ENCODE results near the gene LBR.
"Not testable (repeated sequence)": the region's sequence is repeated elsewhere in the genome, so short reads cannot be mapped to it uniquely, and the experiment has no call there.

LBR gene

DNA sequence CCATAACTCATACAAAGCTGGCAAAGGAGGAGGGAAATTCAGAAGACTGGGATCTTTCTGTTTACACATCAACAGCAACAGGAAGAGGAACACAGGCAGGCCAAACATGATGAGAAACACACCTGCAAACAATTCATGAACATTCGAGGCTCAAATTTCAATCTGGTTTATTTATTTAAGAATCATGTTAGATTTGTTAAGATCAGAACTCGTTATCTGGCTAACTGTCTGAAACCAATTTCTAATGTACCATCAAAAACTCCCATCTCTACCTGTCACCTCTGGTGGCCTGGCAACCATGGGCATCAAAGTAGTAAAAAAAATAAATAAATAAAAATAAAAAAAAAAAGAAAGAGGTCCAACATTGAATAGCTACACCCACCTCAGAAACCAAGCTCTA lies 9.8 kb downstream of the LBR start:
- DNase-seq: no peak

- DNase-seq: no peak
Observed at GRCh38 chr1:225415967-225416745, 11.7 kb downstream of the LBR start.

DNA sequence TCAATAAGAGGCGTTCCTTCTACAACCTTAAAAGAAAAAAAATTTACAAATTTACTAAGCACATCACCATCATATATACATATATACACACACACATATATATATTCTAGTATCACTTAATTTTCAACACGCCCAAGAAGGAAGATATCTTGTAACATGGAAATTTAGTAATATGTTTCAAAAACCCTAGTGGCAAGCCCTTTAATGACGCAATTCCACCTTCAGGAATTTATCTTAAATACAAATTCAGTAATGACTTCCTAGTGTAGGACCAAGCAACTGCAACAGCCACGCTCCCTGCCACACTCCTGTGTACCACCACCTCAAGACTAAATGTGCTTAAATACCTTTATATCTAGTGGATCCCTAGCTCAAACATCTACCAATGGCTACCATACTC lies 12.5 kb downstream of the LBR start:
- DNase-seq: no peak

- DNase-seq: peak; percentile 14
Observed at GRCh38 chr1:225413708-225414375, 14.0 kb downstream of the LBR start.

- no peak for DNase-seq
Observed at GRCh38 chr1:225412803-225413351, 15.0 kb downstream of the LBR start.

- DNase-seq: no peak
Observed at GRCh38 chr1:225412321-225412720, 15.5 kb downstream of the LBR start.

GRCh38 chr1:225410036-225410435 lies 17.8 kb downstream of the LBR start:
- DNase-seq: no peak

DNA sequence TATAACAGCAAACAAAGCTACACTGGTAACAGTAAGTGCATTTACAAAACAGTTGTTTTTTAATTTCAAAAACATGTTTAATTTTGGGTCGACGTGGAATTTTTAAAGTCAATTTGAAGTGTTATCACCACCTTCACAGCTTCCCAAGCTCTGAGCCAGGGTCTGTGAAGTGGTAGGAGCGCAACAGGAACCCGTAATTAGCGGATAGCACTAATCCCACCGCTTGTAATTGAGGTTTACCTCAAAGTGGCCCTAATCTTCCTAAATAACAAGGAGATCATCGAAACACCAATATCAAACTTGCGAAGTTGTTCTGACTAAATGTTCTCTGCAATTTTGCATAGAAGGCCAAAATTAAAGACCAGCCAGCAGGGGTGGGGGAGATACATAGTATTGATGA lies 18.8 kb downstream of the LBR start:
- no peak for DNase-seq

GRCh38 chr1:225408249-225408648 lies 19.6 kb downstream of the LBR start:
- no peak for DNase-seq

- no peak for DNase-seq
Observed at GRCh38 chr1:225407755-225408154, 20.1 kb downstream of the LBR start.

- no peak for DNase-seq
Observed at GRCh38 chr1:225406976-225407725, 20.7 kb downstream of the LBR start.

DNA sequence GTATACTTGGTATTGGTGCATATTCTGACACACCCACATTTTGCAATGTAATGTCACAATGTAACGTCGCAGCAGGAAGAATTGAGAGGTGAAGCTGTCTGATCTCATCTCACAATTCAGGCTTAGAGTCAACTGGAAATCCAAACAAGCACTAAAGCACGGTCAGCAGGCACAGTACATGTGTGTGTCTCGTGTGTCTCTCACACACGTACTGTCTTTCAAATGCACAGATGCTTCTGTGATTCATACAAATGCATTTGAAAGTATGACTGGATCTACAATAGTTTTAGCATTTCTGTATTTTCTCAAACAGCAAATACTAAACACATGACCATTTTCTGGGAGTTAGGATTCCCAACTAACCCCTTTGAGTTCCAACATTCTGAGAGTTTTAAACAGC lies 26.9 kb downstream of the LBR start:
- DNase-seq: no peak

DNA sequence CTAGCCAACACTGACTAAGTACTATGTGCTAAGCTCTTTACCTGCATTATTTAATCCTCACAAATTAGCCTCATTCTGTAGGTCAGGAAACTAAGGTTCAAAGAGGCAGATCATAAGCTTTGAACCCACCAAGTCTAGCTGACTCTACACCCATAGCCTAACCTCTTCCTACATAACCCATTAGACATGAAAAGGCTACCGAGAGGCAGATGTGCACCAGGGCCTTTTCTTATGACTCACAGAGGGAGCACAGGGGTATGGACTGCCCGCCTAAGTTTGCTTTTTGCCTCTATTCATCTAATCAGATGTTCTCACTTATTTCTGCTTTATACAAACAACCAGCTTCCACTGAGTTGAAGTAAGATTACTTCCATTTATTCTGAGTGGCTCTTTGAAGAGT lies 31.5 kb downstream of the LBR start:
- DNase-seq: no peak

DNA sequence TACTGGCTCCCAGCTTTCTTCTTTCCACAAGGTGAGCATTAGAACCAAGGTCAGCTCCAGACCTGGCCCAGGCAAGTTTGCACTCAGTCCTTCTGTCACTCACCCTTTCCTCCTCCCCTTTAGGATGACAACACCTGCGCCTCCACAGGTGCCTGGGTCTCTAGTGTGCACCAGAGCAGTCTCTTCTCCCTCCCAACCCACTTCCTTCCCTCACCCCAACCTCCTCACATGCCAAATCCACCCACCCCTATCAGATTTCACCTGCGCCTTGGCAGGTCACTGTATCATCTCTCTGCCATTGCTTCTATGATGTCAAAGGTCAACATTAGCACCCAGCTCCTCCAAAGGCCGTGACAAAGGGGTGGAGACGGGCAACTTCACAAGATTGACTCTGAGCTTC lies 38.0 kb downstream of the LBR start:
- no peak for DNase-seq

- DNase-seq: no peak
Observed at GRCh38 chr1:225388372-225388771, 39.5 kb downstream of the LBR start.

DNA sequence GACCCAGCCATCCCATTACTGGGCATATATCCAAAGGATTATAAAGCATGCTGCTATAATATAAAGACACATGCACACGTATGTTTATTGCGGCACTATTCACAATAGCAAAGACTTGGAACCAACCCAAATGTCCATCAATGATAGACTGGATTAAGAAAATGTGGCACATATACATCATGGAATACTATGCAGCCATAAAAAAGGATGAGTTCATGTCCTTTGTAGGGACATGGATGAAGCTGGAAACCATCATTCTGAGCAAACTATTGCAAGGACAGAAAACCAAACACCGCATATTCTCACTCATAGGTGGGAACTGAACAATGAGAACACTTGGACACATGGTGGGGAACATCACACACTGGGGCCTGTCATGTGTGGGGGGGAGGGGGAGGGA lies 41.0 kb downstream of the LBR start:
- not testable (repeated sequence) for DNase-seq

GRCh38 chr1:225380691-225381090 lies 47.1 kb downstream of the LBR start:
- no peak for DNase-seq

DNA sequence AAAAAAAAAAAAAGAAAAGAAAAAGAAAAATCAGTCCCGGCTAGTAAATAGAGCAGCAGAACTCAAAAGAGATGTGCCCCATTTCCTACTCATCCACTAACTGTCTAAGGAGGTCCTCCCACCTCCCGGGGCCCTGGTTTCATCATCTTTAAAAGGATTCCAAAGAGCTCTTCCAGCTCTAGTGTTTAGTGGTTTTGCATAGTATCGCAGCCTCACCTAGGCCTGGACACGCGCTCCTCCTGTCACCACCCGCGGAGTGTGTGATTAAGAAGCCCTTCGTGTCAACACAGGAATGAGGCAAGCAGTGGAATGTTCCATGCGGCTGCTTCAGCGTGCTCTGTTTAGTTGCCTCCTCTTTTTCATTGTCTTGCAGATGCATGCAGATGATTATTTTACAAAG lies 49.0 kb downstream of the LBR start:
- no peak for DNase-seq

DNA sequence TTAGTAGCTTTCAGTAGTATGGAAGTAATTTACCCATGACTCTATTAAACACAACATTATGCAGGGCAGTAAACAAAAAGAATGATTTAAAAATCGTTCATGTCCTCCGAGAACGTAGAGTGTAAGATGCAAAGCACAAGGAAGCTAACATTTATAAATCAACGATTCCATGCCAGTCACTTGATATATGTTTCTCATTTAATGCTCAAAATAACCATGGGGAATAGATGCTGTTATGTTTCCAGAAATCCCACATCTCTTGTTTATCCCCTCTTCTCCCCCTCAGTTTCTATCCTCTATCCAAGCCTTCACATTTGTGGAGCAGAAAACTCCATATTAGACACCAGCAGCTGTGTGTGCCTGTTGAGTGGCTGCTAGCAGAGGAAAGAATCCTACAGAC lies 52.8 kb downstream of the LBR start:
- no peak for DNase-seq

- DNase-seq: no peak
Observed at GRCh38 chr1:225373155-225373554, 54.7 kb downstream of the LBR start.

GRCh38 chr1:225371366-225372010 lies 56.4 kb downstream of the LBR start:
- DNase-seq: no peak

- no peak for DNase-seq
Observed at GRCh38 chr1:225368036-225368552, 59.7 kb downstream of the LBR start.

- DNase-seq: no peak
Observed at GRCh38 chr1:225366552-225366951, 61.3 kb downstream of the LBR start.
